T1000 (cell line): Measurements from ENCODE around the gene RPH3AL.
"Not testable (repeated sequence)": the region's sequence is repeated elsewhere in the genome, so short reads cannot be mapped to it uniquely, and the experiment has no call there.

Source experiments
- DNase-seq: peaks from one replicate; lab custom pipeline; 2025; ENCODE audit warnings: mixed read lengths; lab: John Stamatoyannopoulos, UW

RPH3AL gene

GRCh38 chr17:200586-200985 lies 152.0 kb downstream of the RPH3AL start:
- no peak for DNase-seq

DNA sequence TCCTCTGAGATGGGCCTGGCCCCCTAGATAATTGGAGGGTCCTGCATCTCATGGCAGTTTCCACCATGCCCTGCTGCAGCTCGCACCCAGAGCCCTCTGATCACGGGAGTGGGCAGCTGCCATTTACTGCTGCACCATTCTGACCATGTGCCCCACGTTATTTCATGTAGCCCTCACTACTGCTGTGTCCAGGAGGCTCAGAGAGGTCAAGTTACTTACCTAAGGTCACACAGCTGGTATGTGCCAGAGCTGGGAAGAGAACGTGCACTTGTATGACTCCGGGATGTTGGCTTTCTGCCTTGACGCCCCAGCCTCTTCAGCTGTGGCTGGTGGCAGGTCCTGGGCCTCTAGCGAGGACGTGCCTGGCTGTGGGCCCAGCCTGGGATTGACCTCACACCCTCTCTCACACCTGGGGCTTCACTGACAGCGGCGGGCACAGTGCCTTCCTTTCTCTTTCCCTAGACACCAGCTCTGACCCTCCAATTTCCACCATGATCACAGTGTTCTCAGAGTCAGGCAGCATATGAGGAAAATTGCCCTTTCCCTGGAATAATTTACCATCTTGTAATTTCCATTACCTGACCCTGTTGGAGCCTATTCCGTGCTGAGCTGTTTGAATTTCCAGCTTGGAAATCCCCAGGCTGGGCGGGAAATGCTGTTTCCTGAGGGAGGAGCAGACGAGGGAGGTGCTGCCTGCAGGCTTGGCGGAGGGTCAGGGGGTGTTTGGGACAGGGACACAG lies 152.6 kb downstream of the RPH3AL start:
- DNase-seq: no peak

- DNase-seq: no peak
These were observed 153.4 kb downstream of the RPH3AL start for GRCh38 chr17:199191-199604.

DNA sequence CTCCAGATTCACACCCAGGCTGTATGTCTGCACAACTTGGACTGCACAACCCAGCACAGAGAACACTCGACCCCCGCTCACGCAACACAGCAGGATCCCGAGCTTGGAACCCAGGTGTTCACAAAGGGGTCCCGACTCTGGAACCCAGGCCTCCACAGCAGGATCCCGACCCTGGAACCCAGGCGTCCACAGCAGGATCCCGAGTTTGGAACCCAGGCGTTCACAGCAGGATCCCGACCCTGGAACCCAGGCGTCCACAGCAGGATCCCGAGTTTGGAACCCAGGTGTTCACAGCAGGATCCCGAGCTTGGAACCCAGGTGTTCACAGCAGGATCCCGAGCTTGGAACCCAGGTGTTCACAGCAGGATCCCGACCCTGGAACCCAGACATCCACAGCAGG lies 154.4 kb downstream of the RPH3AL start:
- DNase-seq: not testable (repeated sequence)

- DNase-seq: no peak
These were observed 155.3 kb downstream of the RPH3AL start for GRCh38 chr17:197352-197751.

DNA sequence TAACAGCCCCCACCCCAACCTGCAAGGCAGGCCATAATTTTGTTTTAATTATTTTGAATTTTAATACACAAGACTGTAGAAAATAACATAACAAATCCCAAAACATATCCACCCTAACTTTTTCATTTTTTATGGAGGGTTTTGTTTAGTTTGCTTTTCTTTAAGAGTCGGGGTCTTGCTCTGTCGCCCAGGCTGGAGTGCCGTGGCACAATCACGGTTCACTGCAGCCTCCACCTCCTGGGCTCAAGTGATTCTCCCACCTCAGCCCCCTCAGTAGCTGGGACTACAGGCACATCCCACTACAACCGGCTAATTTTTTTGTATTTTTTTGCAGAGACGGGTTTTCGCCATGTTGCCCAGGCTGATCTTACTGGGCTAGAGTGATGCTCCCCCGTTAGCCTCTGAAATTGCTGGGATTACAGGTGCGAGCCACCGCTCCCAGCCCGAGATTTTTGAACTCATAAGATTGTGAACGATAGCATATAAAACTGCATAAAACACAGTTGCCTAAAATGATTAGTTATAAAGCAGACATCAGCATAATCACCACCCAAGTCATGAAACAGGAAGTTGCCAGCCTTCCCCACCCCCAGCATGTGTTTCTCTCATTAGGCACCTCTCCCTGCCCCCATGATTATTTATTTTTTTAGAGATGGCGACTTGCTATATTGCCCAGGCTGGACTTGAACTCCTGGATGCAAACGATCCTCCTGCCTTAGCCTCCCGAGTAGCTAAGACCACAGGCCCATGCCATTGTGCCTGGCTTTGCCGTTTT lies 157.6 kb downstream of the RPH3AL start:
- no peak for DNase-seq

GRCh38 chr17:193841-194806 lies 158.5 kb downstream of the RPH3AL start:
- DNase-seq: no peak

GRCh38 chr17:193426-193810 lies 159.2 kb downstream of the RPH3AL start:
- no peak for DNase-seq

DNA sequence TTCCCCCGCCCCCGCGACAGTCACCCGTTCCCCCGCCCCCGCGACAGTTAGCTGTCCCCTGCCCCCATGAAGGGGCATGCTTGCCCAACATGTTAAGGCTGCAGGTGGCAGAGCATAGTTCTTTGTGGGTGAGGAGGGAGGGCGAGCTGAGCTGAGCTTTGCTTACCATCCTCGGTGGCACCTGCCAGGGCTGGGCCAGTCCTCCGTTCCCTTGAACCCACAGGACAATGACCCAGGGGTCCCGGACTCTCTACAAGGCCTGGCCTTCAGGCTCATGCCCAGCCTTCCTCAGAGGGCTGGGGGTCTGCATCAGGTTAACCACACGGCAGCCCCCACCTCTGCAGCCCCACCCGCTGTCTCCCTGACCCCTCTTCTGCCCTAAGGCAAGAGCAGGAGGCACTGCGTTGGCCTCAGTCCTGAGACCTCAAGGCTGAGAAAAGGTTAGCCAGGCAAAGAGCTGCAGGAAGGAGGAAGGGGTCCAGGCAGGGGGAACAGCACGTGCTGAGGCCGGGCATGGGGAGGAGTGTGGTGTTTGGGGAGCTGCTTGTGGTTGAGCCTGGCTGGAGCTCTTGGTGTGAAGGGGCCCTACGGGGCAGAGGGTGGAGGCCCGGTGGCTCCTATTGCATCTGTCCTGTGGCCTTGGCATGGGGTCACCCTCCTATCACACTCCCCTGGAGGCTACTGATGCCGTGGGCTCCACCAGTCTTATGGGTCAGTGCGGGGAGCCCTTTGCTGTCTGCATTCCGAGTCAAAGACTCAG lies 159.8 kb downstream of the RPH3AL start:
- DNase-seq: no peak

- DNase-seq: no peak
These were observed 163.2 kb downstream of the RPH3AL start for GRCh38 chr17:189444-189843.

- DNase-seq: no peak
These were observed 165.5 kb downstream of the RPH3AL start for GRCh38 chr17:187130-187529.

DNA sequence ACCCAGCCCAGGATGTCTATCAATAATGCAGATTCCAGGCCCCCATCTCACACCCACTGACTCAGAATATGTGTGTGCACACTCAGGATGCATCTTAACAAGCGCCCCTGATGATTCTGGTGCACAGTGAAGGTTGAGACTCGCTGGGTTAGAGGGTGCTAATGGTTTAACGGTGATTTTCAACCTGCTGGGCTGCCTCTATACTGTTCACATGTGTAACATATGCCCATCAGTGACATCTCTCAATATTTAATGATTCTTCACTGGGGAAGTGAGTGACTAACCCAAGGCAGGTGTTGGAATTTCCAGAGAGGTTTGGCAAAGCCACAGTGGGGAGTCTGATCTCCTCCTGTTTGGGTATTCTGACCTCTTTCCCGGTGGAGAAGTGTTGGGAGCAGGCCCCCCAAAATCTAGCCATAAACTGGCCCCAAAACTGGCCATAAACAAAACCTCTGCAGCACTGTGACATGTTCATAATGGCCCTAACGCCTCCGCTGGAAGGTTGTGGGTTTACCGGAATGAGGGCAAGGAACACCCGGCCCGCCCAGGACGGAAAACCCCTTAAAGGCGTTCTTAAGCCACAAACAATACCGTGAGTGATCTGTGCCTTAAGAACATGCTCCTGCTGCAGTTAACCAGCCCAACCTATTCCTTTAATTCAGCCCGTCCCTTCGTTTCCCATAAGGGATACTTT lies 167.0 kb downstream of the RPH3AL start:
- DNase-seq: no peak

GRCh38 chr17:183021-183420 lies 169.6 kb downstream of the RPH3AL start:
- DNase-seq: no peak

DNA sequence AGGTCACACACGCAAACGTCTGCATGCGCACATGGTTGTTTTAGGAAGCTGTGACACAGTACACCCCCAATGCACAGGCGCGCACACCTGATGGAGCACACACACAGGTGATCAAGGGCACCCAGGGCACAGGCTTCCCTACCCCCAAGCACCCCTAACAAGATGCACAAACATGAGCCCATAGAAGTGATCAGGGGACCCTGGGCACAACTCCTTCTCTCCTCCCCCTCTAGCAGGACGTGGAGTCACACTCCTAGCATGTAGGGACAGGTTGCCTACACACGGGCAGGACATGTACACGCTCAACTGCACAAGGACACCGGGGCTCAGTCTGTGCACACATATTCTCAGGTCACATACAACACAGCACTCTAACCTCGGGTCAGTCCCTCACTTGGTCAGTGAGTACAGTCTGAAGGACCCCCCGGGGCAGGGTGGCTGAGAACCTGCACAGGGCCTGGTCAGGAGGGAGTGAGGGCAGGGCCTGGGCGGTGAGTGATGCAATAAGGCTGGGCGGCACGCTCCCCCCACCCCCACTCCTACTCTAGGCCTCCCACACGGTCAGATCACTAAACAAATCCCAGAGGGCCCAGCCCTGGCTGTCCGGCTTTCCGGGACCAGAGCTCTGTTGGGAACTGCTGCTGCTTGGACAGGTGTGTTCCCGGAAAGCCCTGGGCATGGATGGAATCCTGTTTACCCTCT lies 170.4 kb downstream of the RPH3AL start:
- DNase-seq: no peak

- no peak for DNase-seq
These were observed 171.2 kb downstream of the RPH3AL start, which contains the start of gene DOC2B for GRCh38 chr17:181245-182049. Gene DOC2B (minus strand): TSS chr17:181650. CDS start chr17:181479, 171 bp downstream.

GRCh38 chr17:180381-181244 lies 172.0 kb downstream of the RPH3AL start:
- no peak for DNase-seq

DNA sequence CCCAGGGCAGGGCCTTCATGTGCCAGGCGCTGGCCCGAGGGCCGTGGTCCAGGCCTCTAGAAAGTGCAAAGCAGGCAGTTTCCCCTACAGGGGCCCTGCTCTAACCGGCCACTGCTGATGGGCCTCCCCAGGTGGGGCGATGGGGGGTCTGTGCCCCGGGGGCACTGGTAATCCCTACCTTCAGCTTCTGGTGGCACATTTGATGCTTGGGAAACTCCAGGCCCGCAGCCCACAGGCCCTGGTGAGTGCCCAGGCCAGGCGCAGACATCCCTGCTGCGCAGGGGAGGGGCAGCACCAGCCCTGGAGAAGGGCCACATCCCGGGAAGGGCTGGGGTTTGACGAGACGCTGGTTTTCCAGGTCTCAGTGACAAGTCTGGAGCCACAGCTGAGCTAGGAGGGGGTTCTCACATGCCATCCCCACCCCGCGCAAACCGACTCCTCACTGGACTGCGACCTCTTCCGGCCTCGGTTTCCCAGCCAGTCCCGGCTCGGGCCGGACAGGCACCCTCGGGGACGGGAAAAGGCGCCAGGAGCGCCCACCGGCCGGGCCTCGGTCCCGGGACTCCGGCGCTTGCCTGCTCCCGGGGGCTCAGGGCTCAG lies 172.7 kb downstream of the RPH3AL start:
- DNase-seq: no peak

DNA sequence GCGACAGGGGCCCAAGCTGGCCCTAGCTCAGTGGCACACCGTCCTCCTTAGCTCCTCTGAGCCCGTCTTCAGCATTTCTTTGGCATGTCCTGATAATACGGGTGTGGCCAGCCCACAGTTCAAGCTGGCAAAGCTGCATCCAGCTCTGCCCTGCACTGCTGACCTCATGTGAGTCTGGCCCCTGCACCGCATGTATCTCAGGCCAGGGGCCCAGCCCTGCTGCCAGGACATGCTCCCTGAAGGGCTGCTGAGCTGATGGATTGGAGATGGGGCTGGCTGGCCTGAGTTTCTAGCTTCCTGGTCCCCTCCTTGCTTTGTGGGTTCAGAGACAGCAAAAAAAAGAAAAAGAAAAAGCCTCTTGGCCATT lies 173.6 kb downstream of the RPH3AL start:
- DNase-seq: no peak
